Caco-2 (cell line): ENCODE measurements around the gene RNU5D-1. TPM values are rescaled to one million over a fixed set of nuclear protein-coding genes. Genes with fewer than 3 reads are reported as not detected.

Source experiments
- BruUV-seq: library from RNA; stranded (reverse); fragments of 400-500 nt; replicated peaks from 2 replicates; lab custom pipeline; 2021; lab: Mats Ljungman, UMichigan
- CTCF ChIA-PET: fragments of 300-600 bp; sonication (Branson Sonifier 250); formaldehyde crosslinking; loops from one replicate; lab custom pipeline; 2022; ENCODE audit warnings: antibody characterized with exemption; lab: Charles Lee
- POLR2A ChIA-PET: fragments of 300-600 bp; sonication (Branson Sonifier 250); formaldehyde crosslinking; loops from one replicate; lab custom pipeline; 2022; ENCODE audit warnings: antibody characterized with exemption; lab: Charles Lee
- DNase-seq, 2 experiments: peaks; one replicate each; pipeline versions ENCODE4 v3.0.0 to v3.0.0-alpha.2; 2020 to 2022
- H3K27me3 ChIP-seq: replicated peaks from 2 replicates; pipeline ENCODE4 v1.6.0; 2011; ENCODE audit warnings: low read length; ENCODE audit not compliant: control insufficient read depth, insufficient read depth
- H3K36me3 ChIP-seq: 2 replicates; pipeline ENCODE4 v1.5.1; 2011; ENCODE audit warnings: low read length; ENCODE audit not compliant: control insufficient read depth, insufficient read depth
- H3K4me1 ChIP-seq: fragments of 250-450 bp; sonication (Bioruptor Pico); 2 replicates; pipeline ENCODE4 v1.5.1; 2020; ENCODE audit warnings: mild to moderate bottlenecking
- H3K4me3 ChIP-seq: 2 replicates; pipeline ENCODE4 v1.5.1; 2011; ENCODE audit warnings: low read depth, mild to moderate bottlenecking, control low read depth, low read length
- H3K9me3 ChIP-seq: fragments of 250-450 bp; sonication (Bioruptor Pico); 2 replicates; pipeline ENCODE4 v1.5.1; 2020; ENCODE audit warnings: mild to moderate bottlenecking, moderate library complexity
- H3K27ac Mint-ChIP-seq: one replicate; pipeline ENCODE4 v1.8.0; 2022; ENCODE audit warnings: mixed read lengths; ENCODE audit not compliant: unreplicated experiment
- H3K27me3 Mint-ChIP-seq: one replicate; pipeline ENCODE4 v1.8.0; 2022; ENCODE audit warnings: mixed read lengths; ENCODE audit not compliant: insufficient read depth, unreplicated experiment
- H3K36me3 Mint-ChIP-seq: one replicate; pipeline ENCODE4 v1.8.0; 2022; ENCODE audit warnings: mild to moderate bottlenecking, mixed read lengths; ENCODE audit not compliant: insufficient read depth, unreplicated experiment
- H3K4me1 Mint-ChIP-seq: one replicate; pipeline ENCODE4 v1.8.0; 2022; ENCODE audit warnings: low read depth, mixed read lengths; ENCODE audit not compliant: unreplicated experiment
- H3K4me3 Mint-ChIP-seq: one replicate; pipeline ENCODE4 v1.8.0; 2022; ENCODE audit warnings: mild to moderate bottlenecking, moderate library complexity, mixed read lengths; ENCODE audit not compliant: unreplicated experiment
- H3K9me3 Mint-ChIP-seq: one replicate; pipeline ENCODE4 v1.8.0; 2022; ENCODE audit warnings: mixed read lengths; ENCODE audit not compliant: unreplicated experiment
- intact Hi-C: fragments of 100-400 bp; cut with micrococcal nuclease; formaldehyde crosslinking; loops from one replicate; pipeline ENCODE4 v1.10.0; 2022; ENCODE audit not compliant: unreplicated experiment
- total RNA-seq: library from RNA; stranded (reverse); gene quantifications from 2 replicates; pipeline ENCODE4 v1.2.3, GENCODE V29; 2022
- TF ChIP-seq, protein P1 (sequence below), 2 experiments: fragments of 200-600 bp in 1 of 2; IDR thresholded peaks; 1 replicate in 1 of 2; 2 replicates in 1 of 2; pipeline versions ENCODE4 v1.5.1 to v1.8.0; 2011 to 2022; ENCODE audit warnings: antibody characterized with exemption in 1 of 2, control low read depth in 1 of 2, inconsistent platforms in 1 of 2, low read depth in 1 of 2, low read length in 1 of 2, mild to moderate bottlenecking in 1 of 2, moderate library complexity in 1 of 2; ENCODE audit not compliant: insufficient read depth in 1 of 2, severe bottlenecking in 1 of 2, unreplicated experiment in 1 of 2

RNU5D-1 gene
- total RNA-seq, 1 experiment from 2014 or later, result 16.3 TPM

- H3K9me3 Mint-ChIP-seq, result no peaks in the 10 kb centered on the region
- ChIA-PET CTCF (no interaction called here), POLR2A (no interaction called here)
- H3K4me3 Mint-ChIP-seq, result no peak overlapping the region
- H3K36me3 Mint-ChIP-seq, result peaks cover 4% of the 10 kb centered on the region
- peaks cover 4% of the 10 kb centered on the region for H3K27me3 Mint-ChIP-seq
- peaks cover 1% of the 10 kb centered on the region for H3K4me1 ChIP-seq
- H3K4me1 Mint-ChIP-seq, result no peaks in the 10 kb centered on the region
- TF ChIP-seq, protein P1, sequence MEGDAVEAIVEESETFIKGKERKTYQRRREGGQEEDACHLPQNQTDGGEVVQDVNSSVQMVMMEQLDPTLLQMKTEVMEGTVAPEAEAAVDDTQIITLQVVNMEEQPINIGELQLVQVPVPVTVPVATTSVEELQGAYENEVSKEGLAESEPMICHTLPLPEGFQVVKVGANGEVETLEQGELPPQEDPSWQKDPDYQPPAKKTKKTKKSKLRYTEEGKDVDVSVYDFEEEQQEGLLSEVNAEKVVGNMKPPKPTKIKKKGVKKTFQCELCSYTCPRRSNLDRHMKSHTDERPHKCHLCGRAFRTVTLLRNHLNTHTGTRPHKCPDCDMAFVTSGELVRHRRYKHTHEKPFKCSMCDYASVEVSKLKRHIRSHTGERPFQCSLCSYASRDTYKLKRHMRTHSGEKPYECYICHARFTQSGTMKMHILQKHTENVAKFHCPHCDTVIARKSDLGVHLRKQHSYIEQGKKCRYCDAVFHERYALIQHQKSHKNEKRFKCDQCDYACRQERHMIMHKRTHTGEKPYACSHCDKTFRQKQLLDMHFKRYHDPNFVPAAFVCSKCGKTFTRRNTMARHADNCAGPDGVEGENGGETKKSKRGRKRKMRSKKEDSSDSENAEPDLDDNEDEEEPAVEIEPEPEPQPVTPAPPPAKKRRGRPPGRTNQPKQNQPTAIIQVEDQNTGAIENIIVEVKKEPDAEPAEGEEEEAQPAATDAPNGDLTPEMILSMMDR (IDR thresholded peaks at IDR 0.05; ENCODE audit: insufficient read depth in 1 of 2, low read depth in 1 of 2, low read length in 1 of 2, severe bottlenecking in 1 of 2, unreplicated experiment in 1 of 2), result no peak
- H3K9me3 ChIP-seq, result no peaks in the 10 kb centered on the region
- intact Hi-C loops, result no loop called here
- H3K36me3 ChIP-seq, result no peaks in the 10 kb centered on the region
- H3K27me3 ChIP-seq, result no peaks in the 10 kb centered on the region
- DNase-seq, result no peak
- H3K27ac Mint-ChIP-seq, result no peak overlapping the region
- no peak overlapping the region for H3K4me3 ChIP-seq
- BruUV-seq, result no TSS peak
These were observed 35.3 kb downstream of the RNU5D-1 start for GRCh38 chr1:44695671-44696070.

DNA sequence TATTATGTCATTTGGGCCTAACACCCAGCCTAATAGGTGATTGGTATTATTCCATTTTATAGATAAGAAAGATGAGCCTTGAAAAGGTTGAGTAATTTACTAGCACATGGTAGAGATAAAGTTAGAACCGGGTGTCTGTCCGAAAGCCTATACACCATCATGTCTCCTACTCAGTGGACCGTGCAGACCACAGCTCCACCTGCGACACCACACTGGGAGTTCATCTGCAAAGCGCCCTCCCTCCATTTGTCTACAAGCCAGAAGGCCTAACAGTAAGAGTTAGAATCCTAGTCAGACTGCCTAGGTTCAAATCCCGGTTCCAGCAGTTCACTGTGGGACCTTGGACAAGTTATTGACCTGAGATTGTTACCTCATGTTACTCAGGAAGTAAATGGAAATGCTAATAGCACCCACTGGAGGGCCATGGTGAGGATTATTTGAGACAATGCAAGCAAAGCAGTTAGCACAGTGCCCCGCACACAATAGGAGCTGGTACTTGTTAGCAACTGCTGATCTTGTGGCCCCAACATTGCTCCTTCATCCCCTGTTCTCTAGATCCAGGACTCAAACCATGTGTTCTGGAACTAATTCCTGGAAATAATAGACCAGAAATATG, 36.0 kb downstream of the RNU5D-1 start:
- Histone ChIP-seq H3K4me3 (no peak overlapping the region), H3K36me3 (no peaks in the 10 kb centered on the region), H3K9me3 (no peaks in the 10 kb centered on the region), H3K27me3 (no peaks in the 10 kb centered on the region), H3K4me1 (no peaks in the 10 kb centered on the region)
- Mint-ChIP-seq H3K27me3 (peaks cover 4% of the 10 kb centered on the region), H3K9me3 (no peaks in the 10 kb centered on the region), H3K27ac (no peak overlapping the region), H3K4me1 (no peaks in the 10 kb centered on the region), H3K36me3 (peaks cover 4% of the 10 kb centered on the region), H3K4me3 (no peak overlapping the region)
- TF ChIP-seq, protein P1 (IDR thresholded peaks at IDR 0.05; ENCODE audit: insufficient read depth in 1 of 2, low read depth in 1 of 2, low read length in 1 of 2, severe bottlenecking in 1 of 2, unreplicated experiment in 1 of 2), result no peak
- POLR2A ChIA-PET, result no interaction called here
- no peak for DNase-seq
- no TSS peak for BruUV-seq
- intact Hi-C loops, result no loop called here
- CTCF ChIA-PET, result no interaction called here

DNA sequence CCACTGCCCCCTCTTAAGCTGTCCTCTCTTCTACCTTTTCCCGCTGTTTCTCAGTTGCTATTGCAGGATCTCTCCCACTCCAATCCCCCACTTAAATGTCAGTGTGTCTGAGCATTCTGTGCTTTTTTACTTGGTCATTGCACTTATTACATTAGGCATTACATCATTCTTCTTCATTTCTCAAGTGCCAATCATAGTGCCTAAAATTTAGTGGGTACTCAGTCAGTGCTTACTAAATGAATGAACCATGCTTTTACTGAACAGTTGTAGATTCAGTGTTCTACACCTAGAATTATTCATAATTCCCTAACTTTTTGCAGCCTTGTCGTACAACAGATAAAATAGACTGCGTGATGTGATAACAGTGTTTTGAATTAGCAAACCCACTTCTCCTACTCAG, 37.1 kb downstream of the RNU5D-1 start:
- no peaks in the 10 kb centered on the region for H3K36me3 ChIP-seq
- TF ChIP-seq, protein P1 (IDR thresholded peaks at IDR 0.05; ENCODE audit: insufficient read depth in 1 of 2, low read depth in 1 of 2, low read length in 1 of 2, severe bottlenecking in 1 of 2, unreplicated experiment in 1 of 2), result no peak
- H3K4me1 Mint-ChIP-seq, result no peaks in the 10 kb centered on the region
- BruUV-seq, result no TSS peak
- peaks cover 4% of the 10 kb centered on the region for H3K36me3 Mint-ChIP-seq
- CTCF ChIA-PET, result no interaction called here
- intact Hi-C loops, result no loop called here
- H3K27me3 Mint-ChIP-seq, result peaks cover 4% of the 10 kb centered on the region
- no peak overlapping the region for H3K27ac Mint-ChIP-seq
- POLR2A ChIA-PET, result no interaction called here
- H3K27me3 ChIP-seq, result no peaks in the 10 kb centered on the region
- H3K9me3 ChIP-seq, result no peaks in the 10 kb centered on the region
- DNase-seq, result no peak
- no peak overlapping the region for H3K4me3 ChIP-seq
- H3K9me3 Mint-ChIP-seq, result no peaks in the 10 kb centered on the region
- no peak overlapping the region for H3K4me3 Mint-ChIP-seq
- H3K4me1 ChIP-seq, result no peaks in the 10 kb centered on the region
